PFSK-1 (cell line): ENCODE measurements around the gene ATP13A1.

Experiments
- FOXP2 ChIP-seq: optimal IDR thresholded peaks from 2 replicates; pipeline ENCODE3; 2011; ENCODE audit warnings: borderline replicate concordance, control low read depth, inconsistent platforms; ENCODE audit not compliant: insufficient read depth; ENCODE audit errors: extremely low read length, extremely low read depth
- POLR2AphosphoS5 ChIP-seq: IDR thresholded peaks from 2 replicates; pipeline ENCODE4 v1.6.1; 2012; ENCODE audit warnings: low read depth, mild to moderate bottlenecking, control low read depth, low read length, moderate library complexity
- SIN3A ChIP-seq: IDR thresholded peaks from 2 replicates; pipeline ENCODE4 v1.6.1; 2012; ENCODE audit warnings: mild to moderate bottlenecking, low read length, moderate library complexity, borderline replicate concordance; ENCODE audit not compliant: insufficient read depth
- TAF1 ChIP-seq: IDR thresholded peaks from 2 replicates; pipeline ENCODE4 v1.6.1; 2012; ENCODE audit warnings: low read length, control low read depth, borderline replicate concordance; ENCODE audit not compliant: insufficient read depth
- TF ChIP-seq, protein P1 (sequence below), 2 experiments: IDR thresholded peaks; 2 replicates each; pipeline versions ENCODE4 v1.6.1 to v1.8.0; 2011 to 2012; ENCODE audit warnings: low read depth in 2 of 2, low read length in 2 of 2, control low read depth in 1 of 2, inconsistent platforms in 1 of 2, mild to moderate bottlenecking in 1 of 2, moderate library complexity in 1 of 2; ENCODE audit not compliant: insufficient read depth in 1 of 2

ATP13A1 gene

DNA sequence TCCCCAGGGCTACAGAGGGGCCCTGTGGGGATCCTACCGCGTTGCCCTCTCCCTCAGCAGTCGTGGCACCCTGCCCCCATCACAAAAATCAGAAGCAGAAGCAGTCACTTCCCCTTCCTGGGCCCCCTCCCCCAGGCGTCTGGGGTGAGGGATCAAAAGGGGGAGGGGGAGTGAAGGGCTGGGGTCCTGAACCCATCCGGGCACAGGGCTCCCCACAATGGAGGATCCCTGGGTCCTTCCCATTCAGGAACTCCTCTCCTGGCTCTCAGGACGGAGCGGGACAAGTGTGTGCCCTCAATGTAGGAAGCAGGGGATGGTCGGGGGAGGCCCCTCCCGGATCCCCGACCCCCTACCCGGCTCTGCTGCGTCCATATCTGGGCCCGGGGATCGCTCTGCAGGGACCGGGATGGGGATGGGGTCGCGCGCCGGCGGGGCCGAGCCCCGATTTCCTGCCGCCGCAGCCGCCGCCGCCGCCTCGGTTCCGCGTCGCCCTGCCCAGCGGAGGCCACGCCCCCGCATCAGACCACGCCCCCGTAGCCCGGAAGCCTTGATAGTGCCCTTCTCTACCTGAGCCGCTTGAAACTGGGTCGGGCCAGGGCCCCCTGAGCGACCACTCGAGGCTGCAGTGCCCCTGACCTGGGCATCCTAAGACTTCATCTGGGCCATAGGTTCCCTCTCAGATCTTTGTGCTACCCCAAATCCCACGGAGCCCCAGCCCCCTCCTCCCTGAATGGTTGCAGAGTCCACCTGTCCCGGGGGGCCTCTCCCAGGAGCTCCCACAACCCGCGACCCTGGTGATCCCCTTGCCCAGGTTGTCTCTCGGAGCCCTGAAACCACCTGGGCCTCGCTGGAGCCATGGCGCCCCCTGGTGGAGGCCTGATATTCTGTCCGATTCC is 20.1 kb downstream of the ATP13A1 start, which contains the start of gene GMIP:
Gene GMIP (minus strand): TSS at position 500 of the 896 bp plus-strand sequence. CDS start 128 bp downstream, at position 372.
- TF ChIP-seq FOXP2 (no peak), TAF1 (0 out of 2 replicates have a peak, but pooled peaks have one; percentile 14), SIN3A (0 out of 2 replicates have a peak, but pooled peaks have one; percentile 27), POLR2AphosphoS5 (no peak; the same call in none of the 2 replicates)
- TF ChIP-seq, protein P1, sequence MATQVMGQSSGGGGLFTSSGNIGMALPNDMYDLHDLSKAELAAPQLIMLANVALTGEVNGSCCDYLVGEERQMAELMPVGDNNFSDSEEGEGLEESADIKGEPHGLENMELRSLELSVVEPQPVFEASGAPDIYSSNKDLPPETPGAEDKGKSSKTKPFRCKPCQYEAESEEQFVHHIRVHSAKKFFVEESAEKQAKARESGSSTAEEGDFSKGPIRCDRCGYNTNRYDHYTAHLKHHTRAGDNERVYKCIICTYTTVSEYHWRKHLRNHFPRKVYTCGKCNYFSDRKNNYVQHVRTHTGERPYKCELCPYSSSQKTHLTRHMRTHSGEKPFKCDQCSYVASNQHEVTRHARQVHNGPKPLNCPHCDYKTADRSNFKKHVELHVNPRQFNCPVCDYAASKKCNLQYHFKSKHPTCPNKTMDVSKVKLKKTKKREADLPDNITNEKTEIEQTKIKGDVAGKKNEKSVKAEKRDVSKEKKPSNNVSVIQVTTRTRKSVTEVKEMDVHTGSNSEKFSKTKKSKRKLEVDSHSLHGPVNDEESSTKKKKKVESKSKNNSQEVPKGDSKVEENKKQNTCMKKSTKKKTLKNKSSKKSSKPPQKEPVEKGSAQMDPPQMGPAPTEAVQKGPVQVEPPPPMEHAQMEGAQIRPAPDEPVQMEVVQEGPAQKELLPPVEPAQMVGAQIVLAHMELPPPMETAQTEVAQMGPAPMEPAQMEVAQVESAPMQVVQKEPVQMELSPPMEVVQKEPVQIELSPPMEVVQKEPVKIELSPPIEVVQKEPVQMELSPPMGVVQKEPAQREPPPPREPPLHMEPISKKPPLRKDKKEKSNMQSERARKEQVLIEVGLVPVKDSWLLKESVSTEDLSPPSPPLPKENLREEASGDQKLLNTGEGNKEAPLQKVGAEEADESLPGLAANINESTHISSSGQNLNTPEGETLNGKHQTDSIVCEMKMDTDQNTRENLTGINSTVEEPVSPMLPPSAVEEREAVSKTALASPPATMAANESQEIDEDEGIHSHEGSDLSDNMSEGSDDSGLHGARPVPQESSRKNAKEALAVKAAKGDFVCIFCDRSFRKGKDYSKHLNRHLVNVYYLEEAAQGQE (IDR thresholded peaks at IDR 0.05; ENCODE audit: insufficient read depth in 1 of 2, low read depth in 2 of 2, low read length in 2 of 2) = no peak

DNA sequence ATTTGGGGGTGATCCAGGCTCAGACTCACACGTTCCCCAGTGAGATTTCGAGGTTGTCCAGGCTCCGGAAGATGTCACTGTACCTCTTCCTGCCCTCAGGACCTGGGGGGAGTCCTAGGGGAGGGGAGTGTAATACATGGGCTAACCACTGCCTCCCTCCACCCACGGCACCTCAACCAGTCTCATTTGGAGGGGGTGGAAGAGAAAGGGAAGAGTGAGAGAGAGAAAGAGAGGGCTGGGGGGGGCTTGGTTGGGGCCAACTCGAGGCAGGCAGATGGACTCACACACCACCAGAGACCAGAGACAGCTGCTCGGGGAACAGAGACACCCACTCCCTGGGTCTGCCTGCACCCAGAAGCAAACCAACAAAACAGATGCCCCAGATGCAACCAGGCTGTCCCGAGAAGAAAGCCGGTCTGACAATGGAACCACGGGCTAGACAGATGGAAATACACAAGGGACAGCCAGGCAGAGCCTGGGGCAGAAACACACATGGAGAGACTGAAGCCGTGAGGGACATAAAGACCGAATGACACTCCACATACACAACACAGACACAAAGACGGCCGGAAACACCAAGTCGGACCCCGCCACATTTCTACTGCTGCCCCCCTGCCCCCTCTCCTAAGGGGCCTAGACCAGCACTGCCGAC is 20.8 kb downstream of the ATP13A1 start:
- TF ChIP-seq TAF1 = no peak
- no peak for TF ChIP-seq POLR2AphosphoS5
- TF ChIP-seq, protein P1 (IDR thresholded peaks at IDR 0.05; ENCODE audit: insufficient read depth in 1 of 2, low read depth in 2 of 2, low read length in 2 of 2) = no peak
- no peak for TF ChIP-seq SIN3A
- no peak for TF ChIP-seq FOXP2

- TF ChIP-seq, protein P1 (IDR thresholded peaks at IDR 0.05; ENCODE audit: insufficient read depth in 1 of 2, low read depth in 2 of 2, low read length in 2 of 2) = no peak
- TF ChIP-seq FOXP2 (no peak), SIN3A (no peak), TAF1 (no peak), POLR2AphosphoS5 (no peak)
Observed at GRCh38 chr19:19637523-19638251, 25.8 kb downstream of the ATP13A1 start.

DNA sequence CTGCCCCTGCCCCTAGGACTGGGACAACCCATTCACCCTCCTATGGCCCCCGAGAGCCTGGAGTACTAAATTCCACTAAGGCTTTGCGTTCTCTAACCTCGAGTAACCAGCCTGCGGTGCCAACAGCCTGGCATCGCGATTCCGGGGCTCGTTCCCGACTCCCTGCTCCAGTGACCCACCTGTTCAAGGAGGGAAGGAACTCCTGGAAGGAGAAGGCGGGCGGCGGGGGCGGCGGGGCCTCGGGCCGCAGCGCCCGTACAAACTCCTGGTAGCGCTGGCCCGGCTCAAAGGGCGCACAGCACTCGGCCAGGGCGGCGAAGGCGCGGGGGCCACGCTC is 26.3 kb downstream of the ATP13A1 start:
- TF ChIP-seq SIN3A (no peak), POLR2AphosphoS5 (no peak), FOXP2 (no peak), TAF1 (no peak)
- TF ChIP-seq, protein P1 (IDR thresholded peaks at IDR 0.05; ENCODE audit: insufficient read depth in 1 of 2, low read depth in 2 of 2, low read length in 2 of 2) = no peak
